SIG-M5 (cell line): ENCODE data around the gene CUL5.
A peak's percentile ranks its signal among the peaks of the same experiment; 100 is the strongest.
"Not testable (repeated sequence)": the region's sequence is repeated elsewhere in the genome, so short reads cannot be mapped to it uniquely, and the experiment has no call there.

Source experiments
- DNase-seq: peaks from one replicate; lab custom pipeline; 2025; lab: John Stamatoyannopoulos, UW

The CUL5 gene

DNA sequence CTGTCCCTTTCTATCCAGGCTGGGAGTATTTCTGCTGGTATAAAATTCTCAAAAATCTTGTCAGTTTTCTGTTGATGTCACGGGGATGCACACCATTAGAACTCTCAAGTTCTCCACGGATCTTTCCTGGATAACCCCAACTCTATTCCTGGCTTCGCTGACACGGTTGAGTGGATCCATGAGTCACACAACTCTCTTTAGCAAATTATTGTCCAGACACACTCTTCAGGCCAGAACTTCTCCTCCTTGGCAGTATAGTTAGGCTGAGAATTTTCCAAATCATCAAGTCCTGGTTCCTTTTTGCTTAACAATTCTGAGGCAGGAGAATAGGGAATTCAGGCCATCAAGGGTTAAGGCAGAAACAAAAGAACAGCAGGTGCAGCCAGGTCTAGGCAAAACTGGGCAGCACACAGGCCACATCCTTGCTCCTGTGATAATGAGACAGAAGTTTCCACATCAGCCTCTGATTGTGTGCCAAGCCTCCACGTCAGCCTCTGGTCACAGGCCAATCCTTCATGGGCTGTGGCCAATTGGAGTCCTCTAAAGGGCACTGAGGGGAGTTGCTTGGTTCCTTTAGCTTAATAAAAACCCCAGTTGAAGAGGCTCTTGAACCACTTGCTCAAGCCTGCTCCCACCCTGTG, 106.9 kb downstream of the CUL5 start:
- no peak for DNase-seq

GRCh38 chr11:108117746-108118371, 109.2 kb downstream of the CUL5 start:
- no peak for DNase-seq

DNA sequence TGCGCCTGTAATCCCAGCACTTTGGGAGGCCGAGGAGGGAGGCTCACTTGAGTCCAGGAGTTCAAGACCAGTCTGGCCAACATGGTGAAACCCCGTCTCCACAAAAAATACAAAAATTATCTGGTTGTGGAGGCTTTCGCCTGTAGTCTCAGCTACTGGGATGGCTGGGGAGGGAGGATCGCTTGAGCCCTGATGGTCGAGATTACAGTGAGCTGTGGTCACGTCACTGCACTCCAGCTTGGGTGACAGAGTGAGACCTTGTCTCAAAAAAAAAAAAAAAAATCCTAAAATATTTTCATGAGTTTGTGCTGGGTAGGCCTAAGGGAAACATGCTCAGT, 112.2 kb downstream of the CUL5 start:
- DNase-seq, result not testable (repeated sequence)

DNA sequence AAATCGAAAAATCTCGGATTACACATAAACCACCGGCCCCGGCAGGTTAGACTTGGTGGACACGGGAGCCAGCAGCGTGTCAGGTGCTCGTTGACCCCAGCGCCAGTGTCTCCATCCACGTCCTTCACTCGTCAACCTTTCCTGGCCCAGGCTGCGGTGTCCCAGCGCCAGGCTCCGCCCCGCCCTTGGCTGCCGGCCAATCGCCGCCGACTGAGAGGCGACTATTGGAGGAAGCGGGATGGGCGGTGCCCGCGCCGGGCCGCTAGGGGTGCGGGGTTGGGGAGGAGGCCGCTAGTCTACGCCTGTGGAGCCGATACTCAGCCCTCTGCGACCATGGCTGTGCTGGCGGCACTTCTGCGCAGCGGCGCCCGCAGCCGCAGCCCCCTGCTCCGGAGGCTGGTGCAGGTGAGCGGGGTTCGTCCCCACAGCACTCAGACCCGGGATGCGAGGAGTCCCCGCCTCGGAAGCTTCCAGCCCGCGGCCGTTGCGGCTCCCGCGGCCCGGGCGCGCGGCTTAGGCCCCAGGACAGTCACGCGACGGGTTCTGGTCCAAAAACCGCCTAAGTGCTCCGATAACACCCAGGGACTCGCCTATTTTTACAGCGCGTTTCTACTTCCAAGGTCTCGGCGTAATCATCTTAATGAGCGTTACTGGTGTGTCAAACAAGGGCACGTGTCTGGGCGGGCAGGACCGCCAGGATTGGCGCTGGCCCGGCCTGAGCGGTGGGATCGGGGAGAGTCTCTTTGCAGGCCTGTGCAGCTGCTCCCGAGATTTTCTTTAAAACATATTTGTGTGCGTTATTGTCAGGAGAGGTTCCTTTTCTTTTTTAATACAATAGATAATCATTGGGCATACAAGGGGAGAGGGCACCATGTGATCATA, 112.8 kb downstream of the CUL5 start, which contains the start of gene ACAT1:
Gene ACAT1 (plus strand): TSS at position 294 of the 882 bp plus-strand sequence. CDS start 40 bp downstream, at position 334.
- peak; percentile 12 for DNase-seq

DNA sequence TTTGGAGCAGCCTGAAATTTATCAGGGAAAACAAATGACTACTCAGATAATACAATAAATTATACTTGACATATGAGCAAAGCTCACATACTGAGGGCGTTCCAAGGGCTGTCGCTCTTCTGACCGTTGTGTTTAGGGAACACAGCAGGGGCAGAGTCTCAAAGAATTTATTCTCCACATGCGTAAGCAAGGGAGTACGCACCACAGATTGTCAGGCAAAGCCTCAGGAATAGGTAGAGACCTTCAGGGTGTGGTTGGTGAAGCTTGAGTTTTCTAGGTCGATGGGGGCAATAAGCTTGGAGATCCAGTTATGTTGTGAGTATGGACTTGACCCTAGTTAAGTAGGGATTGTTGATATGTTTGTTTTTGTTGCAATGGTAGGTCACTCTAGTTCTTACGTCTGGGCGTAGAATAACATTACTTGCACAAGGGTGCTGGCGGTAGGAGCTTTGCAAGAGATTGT, 113.5 kb downstream of the CUL5 start:
- no peak for DNase-seq

GRCh38 chr11:108125096-108125495, 116.4 kb downstream of the CUL5 start:
- no peak for DNase-seq

- no peak for DNase-seq
Observed at GRCh38 chr11:108128772-108129171, 120.1 kb downstream of the CUL5 start.

DNA sequence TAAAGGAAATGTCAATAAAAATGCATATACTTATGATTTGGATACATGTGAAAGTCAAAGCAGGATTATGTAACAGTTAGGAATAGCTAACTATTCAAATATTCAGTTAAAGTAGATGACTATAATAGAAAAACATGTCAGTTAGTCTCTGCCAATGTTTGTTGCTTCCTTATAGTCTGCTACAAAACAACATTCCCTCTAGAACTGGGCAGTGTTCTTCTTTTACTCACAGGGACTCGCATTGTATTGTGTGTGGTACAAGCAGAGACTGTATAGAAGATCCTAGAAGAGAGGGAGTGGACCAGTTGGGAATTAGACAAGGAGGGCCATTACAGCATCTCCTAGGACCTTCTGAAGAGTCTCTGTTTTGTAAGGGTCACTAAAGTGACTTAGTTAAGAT, 123.3 kb downstream of the CUL5 start:
- DNase-seq, result no peak

GRCh38 chr11:108132993-108133538, 124.4 kb downstream of the CUL5 start:
- not testable (repeated sequence) for DNase-seq

GRCh38 chr11:108135845-108136544, 127.3 kb downstream of the CUL5 start:
- no peak for DNase-seq

GRCh38 chr11:108137212-108137611, 128.5 kb downstream of the CUL5 start:
- DNase-seq, result no peak

DNA sequence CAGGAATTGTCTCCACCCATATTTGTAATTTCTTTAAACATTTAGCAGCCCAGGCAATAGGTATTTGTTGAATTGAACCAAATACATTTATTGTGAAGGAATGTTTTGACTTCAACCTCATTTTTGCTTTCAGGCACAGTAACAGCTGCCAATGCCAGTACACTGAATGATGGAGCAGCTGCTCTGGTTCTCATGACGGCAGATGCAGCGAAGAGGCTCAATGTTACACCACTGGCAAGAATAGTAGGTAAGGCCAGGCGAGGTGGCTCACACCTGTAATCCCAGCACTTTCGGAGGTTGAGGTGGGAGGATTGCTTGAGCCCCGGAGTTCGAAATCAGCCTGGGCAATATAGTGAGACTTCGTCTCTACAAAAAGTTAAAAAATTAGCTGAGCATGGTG, 133.6 kb downstream of the CUL5 start:
- DNase-seq, result no peak

DNA sequence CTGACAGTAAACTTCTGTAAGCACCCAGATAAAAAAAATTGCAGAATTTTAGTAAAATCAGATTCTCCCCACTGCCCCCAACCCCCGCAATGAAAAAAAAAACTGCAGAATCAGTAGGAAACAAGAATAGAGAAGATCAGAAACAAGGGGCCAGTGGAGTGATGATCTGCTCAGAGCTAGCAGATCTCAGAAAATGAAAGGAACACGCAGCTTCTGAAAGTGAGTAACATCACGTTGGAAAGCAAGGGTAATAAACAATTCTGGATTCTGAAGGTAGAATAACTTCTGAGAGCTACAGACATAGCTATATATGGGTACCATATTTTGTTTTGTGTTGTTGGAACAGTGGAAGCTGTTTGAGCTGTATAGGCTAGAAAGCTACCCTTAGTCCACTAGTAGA, 135.9 kb downstream of the CUL5 start:
- DNase-seq, result no peak

DNA sequence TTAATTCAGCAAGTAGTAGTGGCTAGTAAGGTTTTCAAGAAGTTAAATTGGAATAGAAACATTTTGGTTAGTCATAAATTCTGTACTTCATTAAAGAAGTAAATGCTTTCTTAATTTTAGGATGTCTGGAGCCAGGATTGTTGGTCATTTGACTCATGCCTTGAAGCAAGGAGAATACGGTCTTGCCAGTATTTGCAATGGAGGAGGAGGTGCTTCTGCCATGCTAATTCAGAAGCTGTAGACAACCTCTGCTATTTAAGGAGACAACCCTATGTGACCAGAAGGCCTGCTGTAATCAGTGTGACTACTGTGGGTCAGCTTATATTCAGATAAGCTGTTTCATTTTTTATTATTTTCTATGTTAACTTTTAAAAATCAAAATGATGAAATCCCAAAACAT, 138.5 kb downstream of the CUL5 start:
- no peak for DNase-seq

DNA sequence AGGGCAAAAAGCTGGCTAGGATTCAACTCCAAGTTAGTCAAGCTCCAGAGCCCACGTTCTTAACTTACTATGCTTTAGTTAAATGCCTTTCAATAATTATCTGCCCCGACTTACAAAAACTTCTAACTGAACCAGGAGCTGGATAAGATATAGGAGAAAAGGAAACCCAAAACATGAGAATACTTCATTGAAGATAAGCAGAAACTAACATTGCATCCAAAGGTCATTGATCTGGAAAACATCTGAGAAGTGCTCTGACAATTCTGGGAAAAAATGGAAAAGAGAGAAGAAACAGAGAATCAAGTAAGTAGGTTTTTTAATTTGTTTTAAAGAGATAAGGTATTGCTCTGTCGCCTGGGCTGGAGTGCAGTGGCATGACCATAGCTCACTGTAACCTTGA, 139.9 kb downstream of the CUL5 start:
- DNase-seq, result no peak

DNA sequence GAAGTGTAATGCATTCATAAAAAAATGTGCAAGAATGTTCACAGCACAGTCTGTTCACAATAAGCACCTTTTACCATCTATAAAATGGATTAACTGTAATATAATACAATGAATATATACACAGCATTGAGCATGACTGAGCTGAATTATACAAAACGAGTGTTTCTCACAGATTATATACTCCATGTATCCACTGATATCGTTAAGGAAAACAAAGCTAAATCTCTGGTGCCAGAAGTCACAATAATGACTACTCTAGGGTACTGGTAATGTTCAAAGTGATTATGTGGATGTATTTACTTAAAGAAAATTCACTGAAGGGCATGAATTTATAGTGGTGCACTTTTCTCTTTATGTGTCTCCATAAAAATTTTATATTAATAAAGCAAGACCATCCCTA, 145.9 kb downstream of the CUL5 start:
- no peak for DNase-seq
